Activated B cell treated with CpG ODN at 0.5 μM for 24 hours (primary cell): ENCODE measurements around the gene ATG13. TPM values are rescaled to one million over a fixed set of nuclear protein-coding genes. Genes with fewer than 3 reads are reported as not detected.
A peak's percentile ranks its signal among the peaks of the same experiment; 100 is the strongest.

Experiments
- ATAC-seq: fragments of 200-7000 bp; cut with Tn5 transposase; one replicate; pipeline ENCODE4 v1.10.0; 2021; ENCODE audit warnings: low read depth, mild to moderate bottlenecking, moderate library complexity
- CTCF ChIA-PET: fragments of 350-600 bp; sonication (Branson Sonifier 250); formaldehyde crosslinking; loops from one replicate; lab custom pipeline; 2021; ENCODE audit warnings: antibody characterized with exemption; lab: Charles Lee
- POLR2A ChIA-PET: fragments of 350-600 bp; sonication (Branson Sonifier 250); formaldehyde crosslinking; loops from one replicate; lab custom pipeline; 2021; ENCODE audit warnings: antibody characterized with exemption; lab: Charles Lee
- DNase-seq: peaks from one replicate; pipeline ENCODE4 v3.0.0; 2022
- H3K27ac Mint-ChIP-seq: one replicate; pipeline ENCODE4 v1.8.0; 2020; ENCODE audit warnings: mixed read lengths
- H3K27me3 Mint-ChIP-seq: one replicate; pipeline ENCODE4 v1.8.0; 2021; ENCODE audit warnings: mixed read lengths
- H3K36me3 Mint-ChIP-seq: one replicate; pipeline ENCODE4 v1.8.0; 2021; ENCODE audit warnings: low read depth, mixed read lengths
- H3K4me1 Mint-ChIP-seq: one replicate; pipeline ENCODE4 v1.8.0; 2021; ENCODE audit warnings: mixed read lengths
- H3K4me3 Mint-ChIP-seq: one replicate; pipeline ENCODE4 v1.8.0; 2020; ENCODE audit warnings: mild to moderate bottlenecking, mixed read lengths
- H3K9me3 Mint-ChIP-seq: one replicate; pipeline ENCODE4 v1.8.0; 2020; ENCODE audit warnings: mixed read lengths
- intact Hi-C: fragments of 100-400 bp; cut with micrococcal nuclease; formaldehyde crosslinking; loops from one replicate; pipeline ENCODE4 v1.15.1; 2024
- total RNA-seq: library from RNA; stranded (reverse); gene quantifications from 2 replicates; pipeline ENCODE4 v1.2.3, GENCODE V29; 2022
- TF ChIP-seq, protein P1 (sequence below): fragments of 200-600 bp; IDR thresholded peaks from one replicate; pipeline ENCODE4 v1.8.0; 2022; ENCODE audit warnings: antibody characterized with exemption, mild to moderate bottlenecking

Gene ATG13
- total RNA-seq, 1 donor from 2014 or later, result 73.7 TPM

DNA sequence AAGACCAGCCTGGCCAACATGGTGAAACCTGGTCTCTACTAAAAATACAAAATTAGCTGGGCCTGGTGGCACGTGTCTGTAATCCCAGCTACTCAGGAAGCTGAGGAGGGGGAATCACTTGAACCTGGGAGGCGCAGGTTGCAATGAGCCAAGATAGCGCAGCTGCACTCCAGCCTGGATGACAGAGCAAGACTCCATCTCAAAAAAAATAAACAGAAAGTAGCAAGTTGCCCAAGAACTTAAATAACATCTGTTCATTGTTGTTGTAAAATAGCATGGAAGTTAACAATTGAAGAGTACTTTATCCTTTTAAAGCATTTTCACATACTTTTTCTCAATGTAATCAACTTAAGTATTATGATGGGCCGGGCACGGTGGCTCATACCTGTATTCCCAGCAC lies 29.2 kb upstream of the ATG13 start:
- Mint-ChIP-seq H3K4me1 (peaks cover 39% of the 10 kb centered on the region), H3K27me3 (no peaks in the 10 kb centered on the region), H3K36me3 (peaks cover 8% of the 10 kb centered on the region), H3K27ac (no peak overlapping the region), H3K9me3 (no peaks in the 10 kb centered on the region), H3K4me3 (no peak overlapping the region)
- DNase-seq, result no peak
- intact Hi-C loops, result no loop called here
- ATAC-seq, result no peak
- POLR2A ChIA-PET, result interaction anchor here (0.6 kb wide), 1 partner anchor 36 kb away, joined by 3 read pairs; no protein-coding TSS in a partner anchor
- TF ChIP-seq, protein P1, sequence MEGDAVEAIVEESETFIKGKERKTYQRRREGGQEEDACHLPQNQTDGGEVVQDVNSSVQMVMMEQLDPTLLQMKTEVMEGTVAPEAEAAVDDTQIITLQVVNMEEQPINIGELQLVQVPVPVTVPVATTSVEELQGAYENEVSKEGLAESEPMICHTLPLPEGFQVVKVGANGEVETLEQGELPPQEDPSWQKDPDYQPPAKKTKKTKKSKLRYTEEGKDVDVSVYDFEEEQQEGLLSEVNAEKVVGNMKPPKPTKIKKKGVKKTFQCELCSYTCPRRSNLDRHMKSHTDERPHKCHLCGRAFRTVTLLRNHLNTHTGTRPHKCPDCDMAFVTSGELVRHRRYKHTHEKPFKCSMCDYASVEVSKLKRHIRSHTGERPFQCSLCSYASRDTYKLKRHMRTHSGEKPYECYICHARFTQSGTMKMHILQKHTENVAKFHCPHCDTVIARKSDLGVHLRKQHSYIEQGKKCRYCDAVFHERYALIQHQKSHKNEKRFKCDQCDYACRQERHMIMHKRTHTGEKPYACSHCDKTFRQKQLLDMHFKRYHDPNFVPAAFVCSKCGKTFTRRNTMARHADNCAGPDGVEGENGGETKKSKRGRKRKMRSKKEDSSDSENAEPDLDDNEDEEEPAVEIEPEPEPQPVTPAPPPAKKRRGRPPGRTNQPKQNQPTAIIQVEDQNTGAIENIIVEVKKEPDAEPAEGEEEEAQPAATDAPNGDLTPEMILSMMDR, result no peak
- CTCF ChIA-PET, result no interaction called here

DNA sequence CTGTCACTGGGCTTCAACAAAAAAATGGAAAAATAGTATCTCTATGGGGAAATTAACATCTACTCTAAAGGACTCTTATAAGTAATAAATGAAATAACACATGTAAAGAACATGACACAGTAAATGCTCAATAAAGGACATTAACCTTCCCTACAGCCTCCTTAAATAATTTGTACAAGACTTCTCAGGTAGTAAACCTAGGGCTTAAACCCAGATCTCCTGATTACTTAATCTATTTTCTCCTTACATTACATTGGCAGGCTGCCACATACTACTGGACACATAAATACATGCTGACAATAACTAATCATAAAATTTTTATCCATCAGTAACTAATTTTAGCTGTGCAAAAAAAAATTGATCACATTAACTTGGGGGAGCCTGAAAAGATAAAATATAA lies 28.4 kb upstream of the ATG13 start:
- intact Hi-C loops, result no loop called here
- TF ChIP-seq, protein P1, result no peak
- CTCF ChIA-PET, result no interaction called here
- Mint-ChIP-seq H3K27me3 (no peaks in the 10 kb centered on the region), H3K36me3 (peaks cover 13% of the 10 kb centered on the region), H3K4me3 (no peak overlapping the region), H3K9me3 (no peaks in the 10 kb centered on the region), H3K4me1 (peaks cover 45% of the 10 kb centered on the region), H3K27ac (no peak overlapping the region)
- no peak for ATAC-seq
- POLR2A ChIA-PET, result no interaction called here
- no peak for DNase-seq

DNA sequence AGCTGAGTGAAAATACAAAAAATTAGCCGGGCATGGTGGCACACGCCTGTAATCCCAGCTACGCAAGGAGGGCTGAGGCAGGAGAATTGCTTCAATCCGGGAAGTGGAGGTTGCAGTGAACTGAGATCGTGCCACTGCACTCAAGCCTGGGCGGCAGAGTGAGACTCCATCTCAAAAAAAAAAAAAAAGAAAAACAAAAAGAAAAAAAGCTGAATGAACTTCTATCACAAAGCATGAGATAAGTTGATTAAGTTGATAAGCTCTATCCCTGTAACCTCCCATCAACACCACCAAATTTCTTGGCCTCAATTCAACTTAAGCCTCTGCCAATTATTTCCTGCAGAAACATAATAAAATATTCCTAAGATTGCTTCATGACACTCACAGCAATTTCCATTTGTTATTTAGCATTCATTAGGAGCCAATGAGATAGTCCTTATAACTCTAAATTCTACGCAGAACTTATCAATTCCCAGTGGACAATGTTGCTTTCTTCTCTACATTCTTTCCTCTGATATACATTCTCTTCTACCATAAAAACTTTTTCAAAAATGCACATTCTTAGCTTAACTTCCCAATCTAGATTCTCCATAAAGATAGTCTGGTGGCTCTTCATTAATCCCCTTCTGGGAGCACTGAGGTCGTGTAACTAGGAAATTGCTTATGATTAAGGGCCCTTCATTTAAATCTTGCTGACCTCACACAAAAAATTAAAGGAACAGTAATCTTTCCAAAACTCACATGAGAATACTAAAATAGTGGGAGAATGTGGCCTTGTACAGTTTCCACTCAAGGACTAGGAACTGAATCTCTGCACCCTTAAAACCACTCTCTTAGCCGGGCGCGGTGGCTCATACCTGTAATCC lies 26.4 kb upstream of the ATG13 start:
- Mint-ChIP-seq H3K36me3 (peaks cover 14% of the 10 kb centered on the region), H3K27ac (no peak overlapping the region), H3K4me3 (no peak overlapping the region), H3K4me1 (peaks cover 50% of the 10 kb centered on the region), H3K27me3 (no peaks in the 10 kb centered on the region), H3K9me3 (no peaks in the 10 kb centered on the region)
- no peak for ATAC-seq
- TF ChIP-seq, protein P1, result no peak
- POLR2A ChIA-PET, result no interaction called here
- DNase-seq, result no peak
- intact Hi-C loops, result loop anchor here (5.0 to 10.0 kb wide), 2 partner anchors 34 to 1054 kb away; partner anchors contain the start of gene MTCH2
- CTCF ChIA-PET, result interaction anchor here (0.9 kb wide), 1 partner anchor 27 kb away, joined by 3 read pairs; no protein-coding TSS in a partner anchor

DNA sequence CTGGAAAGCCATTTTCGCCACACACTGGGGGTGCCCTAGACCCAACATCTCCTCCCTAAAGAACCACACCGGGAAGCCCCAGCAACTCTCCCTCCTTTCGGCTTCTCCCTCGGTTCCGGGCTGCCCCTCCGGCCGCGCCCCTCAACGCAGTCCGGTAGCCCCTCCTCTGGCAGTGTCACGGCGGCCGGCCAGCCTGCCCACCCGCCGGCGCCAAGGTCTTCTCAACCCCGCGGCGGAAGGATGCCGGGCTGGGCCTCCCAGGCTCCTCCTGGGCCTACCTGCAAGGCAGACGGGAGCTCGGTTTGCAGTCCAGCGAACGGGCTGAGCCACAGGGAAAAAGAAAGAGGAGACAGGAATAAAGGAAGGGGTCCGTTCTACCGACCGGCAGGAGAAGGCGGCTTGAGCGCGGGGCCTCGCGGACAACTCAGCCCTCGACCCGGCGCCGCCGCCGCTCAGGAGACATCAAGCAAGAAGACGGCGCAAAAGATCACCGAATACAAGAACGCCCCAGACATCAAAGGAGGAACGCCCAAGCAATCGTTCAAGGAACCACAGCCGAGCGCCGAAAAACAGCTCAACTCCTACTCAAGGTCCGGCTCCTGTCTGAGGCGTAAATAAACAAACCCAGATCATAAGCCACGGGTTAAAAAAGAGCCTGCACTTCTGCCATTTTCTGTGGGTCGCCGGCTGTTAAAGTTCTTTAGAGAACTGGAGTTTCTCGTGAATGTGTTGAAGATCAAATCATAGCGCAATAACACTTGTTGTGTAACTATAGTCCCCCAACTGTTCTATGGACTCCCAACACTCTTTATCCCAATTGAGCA lies 23.6 kb upstream of the ATG13 start, which contains the start of gene AMBRA1:
AMBRA1 (minus strand) TSS at position 474 of the 824 bp plus-strand sequence. CDS start 45,643 bp downstream, outside the sequence.
- Mint-ChIP-seq H3K4me3 (peak within 1 kb of the TSS; percentile 97), H3K36me3 (peaks cover 6% of the 10 kb centered on the region), H3K27me3 (no peaks in the 10 kb centered on the region), H3K4me1 (peaks cover 43% of the 10 kb centered on the region), H3K27ac (peak within 1 kb of the TSS; percentile 88), H3K9me3 (no peaks in the 10 kb centered on the region)
- intact Hi-C loops, result loop anchor here (1.0 to 10.0 kb wide), 5 partner anchors 10 to 1051 kb away; partner anchors contain the start of genes ARHGAP1, ATG13, HARBI1 and MTCH2
- TF ChIP-seq, protein P1, result no peak
- DNase-seq, result peak; percentile 77
- ChIA-PET POLR2A (interaction anchor here (0.6 to 1.6 kb wide), 11 partner anchors 13 to 747 kb away, joined by 3 to 18 read pairs (median 5); partner anchors contain the start of genes ARHGAP1, ATG13, CRY2 and HARBI1), CTCF (no interaction called here)
- ATAC-seq, result peak; percentile 93
